ENCODE measurements around the gene PSME2. TPM values are rescaled to one million over a fixed set of nuclear protein-coding genes. Genes with fewer than 3 reads are reported as not detected.

The PSME2 gene
- total and polyA plus RNA-seq, 2 of the 13 experiments (the other 11 are each of a cell fraction or from before 2014, with no cell fraction given) = 332 to 716 TPM

- TF ChIP-seq ASH2L (IDR thresholded peaks at IDR 0.05; ENCODE audit: insufficient read length, low read depth, low read length) (no peak), ZNF644 (CRISPR knock-in tag; IDR thresholded peaks at IDR 0.05; ENCODE audit: low read depth) (no peak), TOPORS (CRISPR knock-in tag; IDR thresholded peaks at IDR 0.05) (no peak), MAFK (conservative IDR thresholded peaks at IDR 0.05 in 1 of 2, IDR thresholded peaks at IDR 0.05 in 1 of 2; ENCODE audit: low read length in 2 of 2) (peak; percentile 97 to 98), NPAS2 (CRISPR knock-in tag; IDR thresholded peaks at IDR 0.05; ENCODE audit: borderline replicate concordance) (no peak), NFKBIZ (CRISPR knock-in tag; IDR thresholded peaks at IDR 0.05) (no peak), PPARG (CRISPR knock-in tag; conservative IDR thresholded peaks at IDR 0.05) (no peak), ZNF430 (CRISPR knock-in tag; IDR thresholded peaks at IDR 0.05) (no peak), RERE (CRISPR knock-in tag; IDR thresholded peaks at IDR 0.05; ENCODE audit: low read depth) (no peak), CEBPG (CRISPR knock-in tag; IDR thresholded peaks at IDR 0.05) (no peak), AGO2 (optimal IDR thresholded peaks at IDR 0.05; ENCODE audit: low read depth, low read length) (peak; percentile 42), IRF2 (CRISPR knock-in tag; IDR thresholded peaks at IDR 0.05) (no peak), ZNF160 (CRISPR knock-in tag; IDR thresholded peaks at IDR 0.05) (no peak), MYC (CRISPR knock-in tag; IDR thresholded peaks at IDR 0.05; ENCODE audit: borderline replicate concordance) (no peak), POLR2AphosphoS5 (IDR thresholded peaks at IDR 0.05; ENCODE audit: low read depth, low read length) (peak; percentile 20; the same call in 1 of the 2 replicates), TSC22D2 (CRISPR knock-in tag; IDR thresholded peaks at IDR 0.05; ENCODE audit: borderline replicate concordance) (no peak), EEA1 (CRISPR knock-in tag; IDR thresholded peaks at IDR 0.05; ENCODE audit: borderline replicate concordance) (no peak), ZNF414 (CRISPR knock-in tag; IDR thresholded peaks at IDR 0.05) (0 out of 2 replicates have a peak, but pooled peaks have one; percentile 44), TCF12 (IDR thresholded peaks at IDR 0.05) (no peak; the same call in 1 of the 2 replicates), TCF12 (CRISPR knock-in tag; IDR thresholded peaks at IDR 0.05) (0 out of 2 replicates have a peak, but pooled peaks have one; percentile 12), THAP8 (CRISPR knock-in tag; IDR thresholded peaks at IDR 0.05; ENCODE audit: borderline replicate concordance) (no peak), ZNF17 (CRISPR knock-in tag; IDR thresholded peaks at IDR 0.05) (no peak)
Observed at GRCh38 chr14:24106672-24107271, 39.6 kb downstream of the PSME2 start (continued).
